Fibroblast of lung (primary cell): ENCODE results near the gene SFMBT2.

ENCODE experiments used
- EZH2 ChIP-seq: IDR thresholded peaks from 2 replicates; pipeline ENCODE4 v1.5.1; 2012; ENCODE audit warnings: low read length, control low read depth, mild to moderate bottlenecking; ENCODE audit errors: missing control alignments
- TF ChIP-seq, protein P1 (sequence below), 2 donors: IDR thresholded peaks in 1 of 2; conservative IDR thresholded peaks in 1 of 2; 1 replicate in 1 of 2; 2 replicates in 1 of 2; pipeline ENCODE4 v1.5.1; 2011 to 2012; ENCODE audit warnings: low read length in 2 of 2, control low read depth in 1 of 2, inconsistent platforms in 1 of 2, low read depth in 1 of 2, mild to moderate bottlenecking in 1 of 2

DNA sequence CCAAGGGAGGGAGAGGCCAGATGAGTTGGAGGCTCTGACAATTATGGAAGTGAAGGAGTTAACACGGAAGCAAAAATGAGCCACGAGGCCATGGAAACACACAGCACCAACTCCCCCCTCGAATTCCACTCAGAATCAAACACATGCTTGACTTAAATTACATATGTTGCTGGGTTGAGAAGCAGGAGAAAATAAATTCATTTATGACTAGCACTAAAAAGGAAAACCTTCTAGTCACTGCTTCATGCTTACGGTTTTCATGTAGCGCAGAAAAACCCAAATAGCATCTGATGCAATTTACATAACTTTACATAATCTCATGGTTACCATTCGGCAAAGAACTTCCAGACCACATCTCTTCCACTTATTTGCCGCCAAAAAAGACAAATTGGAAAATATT is 51.5 kb downstream of the SFMBT2 start:
- TF ChIP-seq, protein P1, sequence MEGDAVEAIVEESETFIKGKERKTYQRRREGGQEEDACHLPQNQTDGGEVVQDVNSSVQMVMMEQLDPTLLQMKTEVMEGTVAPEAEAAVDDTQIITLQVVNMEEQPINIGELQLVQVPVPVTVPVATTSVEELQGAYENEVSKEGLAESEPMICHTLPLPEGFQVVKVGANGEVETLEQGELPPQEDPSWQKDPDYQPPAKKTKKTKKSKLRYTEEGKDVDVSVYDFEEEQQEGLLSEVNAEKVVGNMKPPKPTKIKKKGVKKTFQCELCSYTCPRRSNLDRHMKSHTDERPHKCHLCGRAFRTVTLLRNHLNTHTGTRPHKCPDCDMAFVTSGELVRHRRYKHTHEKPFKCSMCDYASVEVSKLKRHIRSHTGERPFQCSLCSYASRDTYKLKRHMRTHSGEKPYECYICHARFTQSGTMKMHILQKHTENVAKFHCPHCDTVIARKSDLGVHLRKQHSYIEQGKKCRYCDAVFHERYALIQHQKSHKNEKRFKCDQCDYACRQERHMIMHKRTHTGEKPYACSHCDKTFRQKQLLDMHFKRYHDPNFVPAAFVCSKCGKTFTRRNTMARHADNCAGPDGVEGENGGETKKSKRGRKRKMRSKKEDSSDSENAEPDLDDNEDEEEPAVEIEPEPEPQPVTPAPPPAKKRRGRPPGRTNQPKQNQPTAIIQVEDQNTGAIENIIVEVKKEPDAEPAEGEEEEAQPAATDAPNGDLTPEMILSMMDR (conservative IDR thresholded peaks at IDR 0.05 in 1 of 2, IDR thresholded peaks at IDR 0.05 in 1 of 2; ENCODE audit: low read depth in 1 of 2, low read length in 2 of 2): no peak
- TF ChIP-seq EZH2: no peak
